ENCODE data around the gene RIGI. TPM values are rescaled to one million over a fixed set of nuclear protein-coding genes. Genes with fewer than 3 reads are reported as not detected.

The RIGI gene
- total RNA-seq, 2 experiments from 2014 or later: 1.5 TPM

DNA sequence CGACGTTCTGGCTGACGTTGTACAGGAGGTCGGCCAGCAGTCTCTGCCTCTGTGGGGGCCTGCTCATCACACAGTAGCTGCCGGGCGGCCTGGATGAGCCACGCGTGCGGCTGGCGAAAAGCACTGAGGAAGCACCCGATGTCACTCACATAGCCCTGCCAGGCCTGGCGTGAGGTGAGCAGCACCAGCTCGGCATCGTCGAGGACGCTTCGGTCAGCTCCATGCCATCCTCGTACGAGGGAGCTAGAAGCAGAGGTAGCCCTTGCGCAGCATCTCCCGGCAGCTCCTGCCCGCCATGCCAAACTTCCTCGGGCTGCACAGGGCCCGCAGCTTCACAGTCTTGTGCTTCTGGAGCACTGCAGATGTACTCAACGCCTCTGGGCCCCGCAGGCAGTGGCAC lies 40.8 kb upstream of the RIGI start:
- intact Hi-C loops (cut with micrococcal nuclease; ENCODE audit: unreplicated experiment): no loop called here
- H3K4me2 ChIP-seq (ENCODE audit: low read length): no peak overlapping the region
- H3K79me2 ChIP-seq (ENCODE audit: insufficient read depth, low read depth, low read length): peaks cover 31% of the 10 kb centered on the region
- no peak overlapping the region for H3K27ac ChIP-seq (ENCODE audit: low read depth, low read length, poor library complexity, severe bottlenecking)
- CTCF ChIA-PET (ENCODE audit: unreplicated experiment): interaction anchor here (0.7 kb wide), 1 partner anchor 15 kb away, joined by 3 read pairs; no protein-coding TSS in a partner anchor
- peaks cover 13% of the 10 kb centered on the region for H3K4me1 ChIP-seq (ENCODE audit: insufficient read depth, low read length, poor library complexity, severe bottlenecking)
- no peaks in the 10 kb centered on the region for H3K9me2 ChIP-seq (ENCODE audit: insufficient read depth, low read length)
- TF ChIP-seq, protein P1, sequence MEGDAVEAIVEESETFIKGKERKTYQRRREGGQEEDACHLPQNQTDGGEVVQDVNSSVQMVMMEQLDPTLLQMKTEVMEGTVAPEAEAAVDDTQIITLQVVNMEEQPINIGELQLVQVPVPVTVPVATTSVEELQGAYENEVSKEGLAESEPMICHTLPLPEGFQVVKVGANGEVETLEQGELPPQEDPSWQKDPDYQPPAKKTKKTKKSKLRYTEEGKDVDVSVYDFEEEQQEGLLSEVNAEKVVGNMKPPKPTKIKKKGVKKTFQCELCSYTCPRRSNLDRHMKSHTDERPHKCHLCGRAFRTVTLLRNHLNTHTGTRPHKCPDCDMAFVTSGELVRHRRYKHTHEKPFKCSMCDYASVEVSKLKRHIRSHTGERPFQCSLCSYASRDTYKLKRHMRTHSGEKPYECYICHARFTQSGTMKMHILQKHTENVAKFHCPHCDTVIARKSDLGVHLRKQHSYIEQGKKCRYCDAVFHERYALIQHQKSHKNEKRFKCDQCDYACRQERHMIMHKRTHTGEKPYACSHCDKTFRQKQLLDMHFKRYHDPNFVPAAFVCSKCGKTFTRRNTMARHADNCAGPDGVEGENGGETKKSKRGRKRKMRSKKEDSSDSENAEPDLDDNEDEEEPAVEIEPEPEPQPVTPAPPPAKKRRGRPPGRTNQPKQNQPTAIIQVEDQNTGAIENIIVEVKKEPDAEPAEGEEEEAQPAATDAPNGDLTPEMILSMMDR (conservative IDR thresholded peaks at IDR 0.05; ENCODE audit: low read length): no peak
- no peak for TF ChIP-seq EZH2phosphoT487 (IDR thresholded peaks at IDR 0.05; ENCODE audit: borderline replicate concordance, low read depth, low read length)
- peaks cover 50% of the 10 kb centered on the region for H3K36me3 ChIP-seq (ENCODE audit: insufficient read depth, low read length)
- POLR2A ChIA-PET: interaction anchor here (1.0 kb wide), 1 partner anchor 187 kb away, joined by 3 read pairs; no protein-coding TSS in a partner anchor
- BruUV-seq (replicated peaks): no TSS peak
- H3K9me3 ChIP-seq (ENCODE audit: low read length): no peaks in the 10 kb centered on the region
- no peak for DNase-seq (ENCODE audit: low spot score)
- H2AFZ ChIP-seq (ENCODE audit: low read length): no peak overlapping the region
- no peak overlapping the region for H3K4me3 ChIP-seq (ENCODE audit: low read depth, low read length, poor library complexity, severe bottlenecking)
- 0 out of 2 replicates have a peak, but pooled peaks cover 4% of the 10 kb centered on the region for H4K20me1 ChIP-seq (ENCODE audit: insufficient read depth, low read length)

DNA sequence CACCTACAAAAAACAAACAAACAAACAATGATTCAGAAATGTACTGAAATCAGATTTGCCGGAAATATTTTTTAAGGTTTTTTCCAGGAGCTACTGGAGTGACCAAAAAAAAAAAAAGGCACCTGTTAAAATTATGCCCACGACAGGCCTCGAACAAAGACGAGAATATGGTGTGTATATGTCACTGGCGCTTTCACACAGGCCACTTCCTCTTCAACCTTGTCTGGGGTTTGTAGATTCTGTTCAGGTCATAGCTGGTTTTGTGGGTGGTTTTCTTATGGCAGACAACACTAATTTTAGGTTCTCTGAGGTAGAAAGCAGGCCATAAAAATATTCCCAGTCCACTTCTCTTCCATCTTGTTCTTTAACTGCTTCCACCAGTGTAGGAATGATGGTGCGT lies 40.0 kb upstream of the RIGI start:
- peaks cover 50% of the 10 kb centered on the region for H3K36me3 ChIP-seq (ENCODE audit: insufficient read depth, low read length)
- DNase-seq (ENCODE audit: low spot score): no peak
- H2AFZ ChIP-seq (ENCODE audit: low read length): no peak overlapping the region
- H3K4me2 ChIP-seq (ENCODE audit: low read length): no peak overlapping the region
- H3K9me2 ChIP-seq (ENCODE audit: insufficient read depth, low read length): no peaks in the 10 kb centered on the region
- TF ChIP-seq EZH2phosphoT487 (IDR thresholded peaks at IDR 0.05; ENCODE audit: borderline replicate concordance, low read depth, low read length): no peak
- TF ChIP-seq, protein P1 (conservative IDR thresholded peaks at IDR 0.05; ENCODE audit: low read length): no peak
- H4K20me1 ChIP-seq (ENCODE audit: insufficient read depth, low read length): no peaks in the 10 kb centered on the region
- no peaks in the 10 kb centered on the region for H3K9me3 ChIP-seq (ENCODE audit: low read length)
- intact Hi-C loops (cut with micrococcal nuclease; ENCODE audit: unreplicated experiment): no loop called here
- no TSS peak for BruUV-seq (replicated peaks)
- H3K79me2 ChIP-seq (ENCODE audit: insufficient read depth, low read depth, low read length): peaks cover 23% of the 10 kb centered on the region
- no peak overlapping the region for H3K4me3 ChIP-seq (ENCODE audit: low read depth, low read length, poor library complexity, severe bottlenecking)
- H3K27ac ChIP-seq (ENCODE audit: low read depth, low read length, poor library complexity, severe bottlenecking): no peak overlapping the region
- CTCF ChIA-PET (ENCODE audit: unreplicated experiment): interaction anchor here (0.7 kb wide), 1 partner anchor 16 kb away, joined by 3 read pairs; no protein-coding TSS in a partner anchor
- H3K4me1 ChIP-seq (ENCODE audit: insufficient read depth, low read length, poor library complexity, severe bottlenecking): peaks cover 5% of the 10 kb centered on the region
- POLR2A ChIA-PET: interaction anchor here (0.8 to 1.0 kb wide), 2 partner anchors 182 to 187 kb away, joined by 3 read pairs; no protein-coding TSS in a partner anchor

DNA sequence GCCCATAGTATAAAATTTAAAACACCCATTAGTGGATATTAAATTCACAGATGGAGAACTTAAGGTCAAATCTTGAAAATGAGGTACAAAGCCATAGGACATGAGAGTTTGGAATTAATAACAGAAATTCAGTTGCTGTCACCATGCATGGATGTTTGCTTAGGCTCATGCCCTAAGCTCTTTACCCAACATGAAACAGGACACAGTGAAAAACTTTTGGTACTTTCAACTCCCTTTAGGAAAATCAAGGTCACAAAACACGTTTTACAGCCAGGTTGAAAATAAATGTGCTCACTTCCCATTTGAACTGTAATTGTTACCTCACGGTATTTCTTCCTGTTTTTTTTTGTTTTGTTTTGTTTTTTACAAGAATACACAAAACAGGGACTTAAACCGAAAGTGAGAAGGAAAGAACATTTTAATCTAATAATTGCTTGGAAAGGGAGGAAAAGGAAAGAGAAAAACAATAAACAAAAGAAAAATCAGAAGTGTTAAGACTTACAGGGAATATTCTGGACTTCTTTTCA lies 32.5 kb upstream of the RIGI start:
- Histone ChIP-seq H3K9me3 (ENCODE audit: low read length) (no peaks in the 10 kb centered on the region), H2AFZ (ENCODE audit: low read length) (no peak overlapping the region), H3K4me3 (ENCODE audit: low read depth, low read length, poor library complexity, severe bottlenecking) (no peak overlapping the region), H3K4me2 (ENCODE audit: low read length) (0 out of 2 replicates have a peak overlapping the region, but pooled peaks have one; percentile 4), H3K27ac (ENCODE audit: low read depth, low read length, poor library complexity, severe bottlenecking) (no peak overlapping the region), H3K4me1 (ENCODE audit: insufficient read depth, low read length, poor library complexity, severe bottlenecking) (peaks cover 17% of the 10 kb centered on the region), H3K79me2 (ENCODE audit: insufficient read depth, low read depth, low read length) (peaks cover 31% of the 10 kb centered on the region; the same call in 1 of the 2 replicates), H3K36me3 (ENCODE audit: insufficient read depth, low read length) (peaks cover 26% of the 10 kb centered on the region), H3K9me2 (ENCODE audit: insufficient read depth, low read length) (no peaks in the 10 kb centered on the region), H4K20me1 (ENCODE audit: insufficient read depth, low read length) (no peaks in the 10 kb centered on the region)
- intact Hi-C loops (cut with micrococcal nuclease; ENCODE audit: unreplicated experiment): no loop called here
- CTCF ChIA-PET (ENCODE audit: unreplicated experiment): no interaction called here
- no peak for DNase-seq (ENCODE audit: low spot score)
- POLR2A ChIA-PET: interaction anchor here (1.0 to 1.6 kb wide), 3 partner anchors 14 to 29 kb away, joined by 3 to 6 read pairs (median 3); partner anchors contain the start of gene NDUFB6
- TF ChIP-seq EZH2phosphoT487 (IDR thresholded peaks at IDR 0.05; ENCODE audit: borderline replicate concordance, low read depth, low read length): no peak
- TF ChIP-seq, protein P1 (conservative IDR thresholded peaks at IDR 0.05; ENCODE audit: low read length): no peak
- BruUV-seq (replicated peaks): no TSS peak

Measured in OCI-LY7 (cell line).